Fibroblast of villous mesenchyme (primary cell): ENCODE data around the gene ADAM23. TPM values are rescaled to one million over a fixed set of nuclear protein-coding genes. Genes with fewer than 3 reads are reported as not detected.
"Not testable (repeated sequence)": the region's sequence is repeated elsewhere in the genome, so short reads cannot be mapped to it uniquely, and the experiment has no call there.

Experiments
- DNase-seq: peaks from one replicate; pipeline ENCODE4 v3.0.0-alpha.2; 2010; ENCODE audit warnings: low read depth
- H3K4me3 ChIP-seq: 2 replicates; pipeline ENCODE4 v1.5.1; 2011; ENCODE audit warnings: low read depth, mild to moderate bottlenecking, low read length
- CTCF ChIP-seq: IDR thresholded peaks from 2 replicates; pipeline ENCODE4 v1.5.1; 2012; ENCODE audit warnings: low read depth, mild to moderate bottlenecking, low read length; ENCODE audit not compliant: insufficient read depth
- total RNA-seq: library from RNA; depleted of rRNA; stranded (reverse); fragments of >200 nt; gene quantifications from 2 replicates; pipeline ENCODE4 v1.2.3, GENCODE V29; 2012

Gene ADAM23
- total RNA-seq: 7.7 and 9.5 TPM in 2 replicates

- H3K4me3 ChIP-seq: peak within 1 kb of the TSS; percentile 56
- TF ChIP-seq CTCF: no peak
- peak; percentile 10 for DNase-seq
Observed at GRCh38 chr2:206442833-206443734, at the start of gene ADAM23. Gene ADAM23, plus strand, starts transcription at chr2:206443532. Its CDS starts 335 bp downstream, at chr2:206443867.

GRCh38 chr2:206396211-206396610 is 47.1 kb upstream of the ADAM23 start:
- no peak for TF ChIP-seq CTCF
- no peak for DNase-seq
- no peak overlapping the region for H3K4me3 ChIP-seq

- not testable (repeated sequence) for DNase-seq, H3K4me3 ChIP-seq
Observed at GRCh38 chr2:206402956-206403569, 40.3 kb upstream of the ADAM23 start.

GRCh38 chr2:206408323-206409320 is 34.7 kb upstream of the ADAM23 start:
- TF ChIP-seq CTCF: no peak
- no peak overlapping the region for H3K4me3 ChIP-seq
- no peak for DNase-seq

GRCh38 chr2:206410714-206411113 is 32.6 kb upstream of the ADAM23 start:
- H3K4me3 ChIP-seq: no peak overlapping the region
- DNase-seq: no peak
- no peak for TF ChIP-seq CTCF

- H3K4me3 ChIP-seq: no peak overlapping the region
- no peak for TF ChIP-seq CTCF
- DNase-seq: no peak
Observed at GRCh38 chr2:206415618-206416243, 27.6 kb upstream of the ADAM23 start.
